ENCODE results near the gene MEX3B.
A peak's percentile ranks its signal among the peaks of the same experiment; 100 is the strongest.

The MEX3B gene

GRCh38 chr15:82045892-82046665 lies at the start of gene MEX3B:
Gene MEX3B, minus strand, starts transcription at chr15:82046018. Its CDS starts 313 bp downstream, at chr15:82045705.
- DNase-seq (ENCODE audit: low spot score): peak; percentile 95

DNA sequence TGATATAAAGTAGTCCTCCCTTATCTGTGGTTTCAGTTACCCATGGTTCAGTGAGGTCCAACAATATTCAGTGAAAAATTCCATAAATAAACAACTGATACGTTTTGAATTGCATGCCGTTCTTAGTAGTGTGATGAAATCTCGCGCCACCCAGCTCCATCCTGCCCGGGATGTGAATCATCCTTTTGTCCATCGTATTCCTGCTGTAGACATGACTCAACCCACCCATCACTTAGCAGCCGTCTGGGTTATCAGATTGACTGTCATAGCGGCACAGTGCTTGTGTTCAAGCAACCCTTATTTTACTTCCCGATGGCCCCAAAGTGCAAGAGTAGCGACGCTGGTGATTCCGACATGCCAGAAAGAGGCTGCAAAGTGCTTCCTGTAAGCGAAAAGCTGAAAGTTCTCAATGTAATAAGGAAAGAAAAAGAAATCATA lies 48.0 kb upstream of the MEX3B start:
- DNase-seq (ENCODE audit: low spot score): no peak

- DNase-seq (ENCODE audit: low spot score): no peak
These were observed 47.5 kb upstream of the MEX3B start for GRCh38 chr15:82093325-82093724.

DNA sequence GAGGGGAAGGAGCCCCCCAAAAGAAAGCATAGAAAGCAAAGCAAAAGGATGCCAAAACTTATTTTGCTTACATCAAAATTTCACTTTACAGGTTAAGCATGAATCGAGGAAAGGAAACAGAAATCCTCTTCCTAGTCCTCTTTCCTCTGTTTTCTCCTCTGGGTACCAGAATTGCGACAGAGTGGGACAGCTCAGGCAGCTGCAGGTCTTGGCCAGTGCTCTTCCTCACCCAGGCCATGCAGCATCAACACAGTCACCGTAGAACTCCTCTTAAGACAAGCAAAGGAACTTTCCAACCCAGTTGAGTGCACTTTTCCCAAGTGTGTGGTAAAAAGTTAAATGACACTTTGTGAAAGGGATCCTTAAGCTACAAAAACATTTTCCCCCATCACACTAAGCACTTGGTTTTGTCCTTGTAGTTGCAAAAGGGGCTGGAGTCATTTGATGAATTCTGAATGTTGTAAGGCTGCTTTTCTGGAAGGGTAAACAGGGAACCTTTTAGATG lies 45.9 kb upstream of the MEX3B start:
- no peak for DNase-seq (ENCODE audit: low spot score)

DNA sequence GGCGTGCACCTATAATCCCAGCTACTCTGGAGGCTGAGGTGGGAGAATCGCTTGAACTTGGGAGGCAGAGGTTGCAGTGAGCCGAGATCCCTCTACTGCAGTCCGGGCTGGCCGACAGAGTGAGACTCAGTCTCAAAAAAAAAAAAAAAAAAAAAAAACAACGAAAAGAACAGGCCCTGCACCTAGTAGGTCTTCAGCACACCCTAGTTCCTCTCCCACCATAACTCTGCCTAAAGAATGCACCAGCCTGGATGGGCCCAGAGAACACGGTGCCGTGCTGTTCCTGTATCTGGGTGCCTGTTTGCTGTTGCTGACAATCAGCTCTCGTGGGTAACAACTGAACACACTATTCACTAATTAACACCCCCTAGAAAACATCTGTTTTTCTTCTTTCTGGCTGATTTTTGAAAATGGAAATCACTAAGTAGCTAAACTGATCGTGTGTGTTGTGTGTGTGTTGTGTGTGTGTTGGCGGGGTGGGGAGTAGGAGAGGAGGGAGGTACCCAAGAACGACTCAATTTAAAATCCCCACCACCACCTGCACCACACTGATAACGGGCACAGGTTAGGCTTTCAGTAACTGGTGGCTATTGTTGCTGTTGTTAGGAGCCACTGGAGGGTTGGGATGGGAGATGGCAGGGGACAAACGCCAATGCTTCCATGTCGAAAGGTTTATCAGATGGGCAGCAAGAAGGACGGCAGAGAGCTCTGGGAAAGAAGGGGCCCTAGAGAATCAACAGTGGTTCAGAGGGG lies 40.6 kb upstream of the MEX3B start:
- DNase-seq (ENCODE audit: low spot score): no peak

- no peak for DNase-seq (ENCODE audit: low spot score)
These were observed 36.3 kb upstream of the MEX3B start for GRCh38 chr15:82081914-82082762.

DNA sequence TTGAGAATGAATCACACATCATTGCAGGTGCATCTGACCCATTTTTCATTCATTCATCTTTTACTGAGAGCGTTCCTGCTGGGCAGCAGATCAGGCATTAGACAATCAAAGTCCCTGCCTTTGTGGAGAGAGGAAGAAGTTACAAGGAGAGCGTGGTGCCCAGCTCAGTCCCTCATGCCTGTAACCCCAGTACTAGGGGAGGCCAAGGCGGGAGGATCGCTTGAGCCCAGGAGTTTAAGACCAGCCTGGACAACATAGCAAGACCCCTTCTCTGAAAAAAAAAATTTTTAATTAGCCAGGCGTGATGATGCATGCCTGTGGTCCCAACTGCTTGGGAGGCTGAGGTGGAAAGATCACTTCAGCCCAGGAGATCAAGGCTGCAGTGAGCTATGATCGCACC lies 35.0 kb upstream of the MEX3B start:
- DNase-seq (ENCODE audit: low spot score): no peak

DNA sequence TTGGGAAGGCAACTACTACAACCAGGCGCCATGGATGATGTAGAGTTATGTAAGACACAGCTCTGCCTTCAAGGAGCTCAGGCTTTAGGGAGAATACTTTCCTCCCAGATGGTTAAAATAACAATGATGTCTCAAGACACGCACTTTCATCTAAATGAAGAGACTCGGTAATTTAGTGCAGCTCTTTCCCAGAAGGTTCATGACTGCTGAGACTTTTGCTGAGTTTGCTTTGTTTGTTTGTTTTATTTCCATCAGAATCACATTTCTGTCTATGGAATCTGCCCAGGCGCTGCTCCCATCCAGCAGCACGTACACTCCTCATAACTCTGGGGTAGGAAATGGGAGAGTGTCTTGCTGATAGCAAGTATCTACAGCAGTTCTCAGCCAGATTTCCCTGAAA lies 33.9 kb upstream of the MEX3B start:
- no peak for DNase-seq (ENCODE audit: low spot score)

GRCh38 chr15:82074610-82075009 lies 28.8 kb upstream of the MEX3B start:
- no peak for DNase-seq (ENCODE audit: low spot score)

DNA sequence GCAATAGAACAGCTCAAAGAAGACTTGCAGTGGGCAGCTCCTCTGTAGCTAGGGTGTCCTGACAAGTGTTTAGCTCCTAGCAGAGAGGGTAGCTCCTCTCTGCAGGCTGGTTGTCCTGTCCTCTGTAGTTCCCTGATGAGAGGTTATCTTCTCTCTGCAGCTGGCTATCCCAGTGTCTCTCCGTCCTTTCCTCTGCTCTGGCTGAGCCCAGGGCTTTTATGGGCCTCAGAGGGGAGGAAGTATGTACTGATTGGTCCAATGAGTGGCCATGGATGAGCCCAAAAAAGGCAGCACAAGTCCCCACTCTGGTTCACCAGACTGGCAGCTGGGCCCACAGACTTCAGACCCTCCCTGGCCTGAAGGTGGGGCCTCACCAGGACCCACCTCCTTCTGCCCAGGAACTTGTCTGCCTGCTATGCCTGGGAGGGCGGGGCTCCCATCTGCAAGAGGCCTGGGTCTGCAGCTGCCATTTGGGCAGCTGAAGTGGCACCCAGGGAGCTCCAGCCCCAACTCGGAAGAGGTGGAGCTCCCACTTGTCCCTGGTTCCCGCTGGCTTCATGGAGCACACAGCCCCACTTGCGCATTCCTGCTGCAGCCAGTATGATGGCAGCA lies 27.2 kb upstream of the MEX3B start:
- no peak for DNase-seq (ENCODE audit: low spot score)

DNA sequence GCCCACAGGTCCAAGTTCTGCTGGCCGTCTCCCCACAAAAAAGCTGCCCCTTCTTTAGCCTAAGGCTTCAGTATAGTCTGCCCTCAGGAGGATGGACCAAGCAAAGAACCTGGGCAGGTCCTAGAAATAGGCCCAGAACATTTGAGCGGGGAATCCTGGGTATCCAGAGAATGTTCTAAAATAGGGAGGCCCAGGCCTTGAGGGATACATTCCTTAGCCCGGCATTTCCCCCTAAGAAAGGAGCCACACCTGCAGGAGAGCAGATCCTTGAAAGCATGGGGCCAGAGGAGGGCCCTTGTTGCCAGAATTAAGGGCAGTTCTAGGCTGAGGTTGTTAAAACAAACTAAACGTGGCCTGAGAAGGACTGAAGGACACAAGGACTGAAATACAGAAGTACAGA lies 20.6 kb upstream of the MEX3B start:
- no peak for DNase-seq (ENCODE audit: low spot score)

- no peak for DNase-seq (ENCODE audit: low spot score)
These were observed 19.0 kb upstream of the MEX3B start for GRCh38 chr15:82064824-82065223.

GRCh38 chr15:82062479-82063454 lies 16.9 kb upstream of the MEX3B start:
- DNase-seq (ENCODE audit: low spot score): no peak

- DNase-seq (ENCODE audit: low spot score): no peak
These were observed 15.0 kb upstream of the MEX3B start for GRCh38 chr15:82060817-82061216.

GRCh38 chr15:82058517-82059204 lies 12.8 kb upstream of the MEX3B start:
- no peak for DNase-seq (ENCODE audit: low spot score)

GRCh38 chr15:82058026-82058425 lies 12.2 kb upstream of the MEX3B start:
- no peak for DNase-seq (ENCODE audit: low spot score)

- no peak for DNase-seq (ENCODE audit: low spot score)
These were observed 11.4 kb upstream of the MEX3B start for GRCh38 chr15:82056958-82057823.

DNA sequence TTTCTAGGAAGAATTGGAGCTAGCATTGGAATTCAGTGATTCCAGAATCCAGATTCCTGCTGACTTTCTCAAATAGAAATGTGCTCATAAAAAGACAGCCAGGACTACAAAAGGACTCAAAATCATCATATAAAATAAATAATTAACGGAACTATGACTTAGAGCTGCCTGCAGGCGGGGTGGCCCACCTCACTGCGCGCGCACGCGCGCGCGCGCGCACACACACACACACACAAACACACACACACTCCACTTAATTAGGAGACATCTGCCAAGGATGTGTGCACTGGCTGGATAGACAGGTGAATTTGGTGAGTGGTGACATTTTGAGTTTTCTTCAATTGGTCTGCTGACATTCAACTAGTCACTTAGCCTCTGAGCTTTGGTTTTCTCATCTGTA lies 6.9 kb upstream of the MEX3B start:
- DNase-seq (ENCODE audit: low spot score): no peak

DNA sequence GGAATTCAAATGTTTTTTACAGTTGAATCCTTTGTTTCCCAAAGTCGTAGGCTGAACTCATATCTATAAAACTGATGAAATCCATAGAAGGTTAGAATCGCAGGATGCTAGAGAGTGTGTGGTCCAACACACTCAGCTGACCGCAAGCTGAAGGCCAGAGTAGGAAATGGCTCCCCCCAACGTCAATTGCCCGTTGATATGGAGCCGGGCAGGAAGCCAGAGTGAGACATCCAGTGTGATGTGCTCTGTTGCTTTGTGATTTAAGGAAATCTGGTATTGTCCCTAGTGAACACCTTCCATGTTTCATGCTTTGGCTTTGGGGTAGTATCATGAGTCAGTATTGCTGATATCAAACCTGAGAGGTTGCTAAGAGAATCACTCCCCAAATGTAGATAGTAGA lies 5.8 kb upstream of the MEX3B start:
- no peak for DNase-seq (ENCODE audit: low spot score)
